ENCODE measurements around the gene THOC7. TPM values are rescaled to one million over a fixed set of nuclear protein-coding genes. Genes with fewer than 3 reads are reported as not detected.

THOC7 gene
- total RNA-seq, result 10 to 100 TPM; 40.2 TPM
- polyA plus RNA-seq, result 100 to 1,000 TPM in 1 of 2 donors, 10 to 100 TPM in 1; 85.5 to 142 TPM

- H3K4me3 ChIP-seq (ENCODE audit: low read length in 2 of 2), result peak within 1 kb of the TSS; percentile 68 to 71
- Mint-ChIP-seq H3K4me3 (peak within 1 kb of the TSS; percentile 91 to 97 (median 94)), H3K27ac (peak within 1 kb of the TSS; percentile 83 to 94 (median 92)), H3K27me3 (no peaks in the 10 kb centered on the region), H3K9me3 (no peaks in the 10 kb centered on the region), H3K36me3 (peaks cover 3 to 24% of the 10 kb centered on the region in 2 donors), H3K4me1 (peaks cover 48 to 71% (median 57%) of the 10 kb centered on the region in 4 donors)
- H3K36me3 ChIP-seq (ENCODE audit: insufficient read depth, low read length), result no peaks in the 10 kb centered on the region
- no peaks in the 10 kb centered on the region for H3K27me3 ChIP-seq (ENCODE audit: insufficient read depth, low read length)
- ChIA-PET POLR2A (ENCODE audit: partially characterized antibody) (interaction anchor here (0.6 to 3.7 kb wide), 9 partner anchors 12 to 158 kb away, joined by 3 to 28 read pairs (median 3); partner anchors contain the start of gene SCAANT1), CTCF (ENCODE audit: partially characterized antibody) (no interaction called here)
- H3K27ac ChIP-seq (ENCODE audit: low read depth, low read length), result peak within 1 kb of the TSS; percentile 76
- H3K9me3 ChIP-seq (ENCODE audit: control insufficient read depth in 1 of 2, low read length in 2 of 2), result no peaks in the 10 kb centered on the region
- intact Hi-C loops (cut with micrococcal nuclease), result loop anchor here (1.0 to 10.0 kb wide), 3 partner anchors 49 to 161 kb away; partner anchors contain the start of genes PSMD6 and SCAANT1
- peak; percentile 65 to 80 (median 76) for DNase-seq
- peaks cover 40% of the 10 kb centered on the region for H3K4me1 ChIP-seq (ENCODE audit: insufficient read depth, low read length)
These were observed at the start of gene THOC7, which contains the start of gene ATXN7 for GRCh38 chr3:63863150-63864007. Gene THOC7, minus strand, starts transcription at chr3:63863805. Its CDS starts 15 bp downstream, at chr3:63863790. Gene ATXN7, plus strand, starts transcription at chr3:63863867. Its CDS starts 48,732 bp downstream, at chr3:63912599.

- no peaks in the 10 kb centered on the region for H3K27me3 Mint-ChIP-seq
- H3K4me1 Mint-ChIP-seq, result peaks cover 34 to 67% (median 45%) of the 10 kb centered on the region in 4 donors
- CTCF ChIA-PET (ENCODE audit: partially characterized antibody), result interaction anchor here (0.9 to 1.0 kb wide), 2 partner anchors 23 to 110 kb away, joined by 3 to 5 read pairs; partner anchors contain the start of gene PSMD6
- H3K9me3 ChIP-seq (ENCODE audit: control insufficient read depth in 1 of 2, low read length in 2 of 2), result no peaks in the 10 kb centered on the region
- H3K27ac ChIP-seq (ENCODE audit: low read depth, low read length), result peak overlapping the region; percentile 84
- DNase-seq, result peak; percentile 38 to 70 (median 49)
- H3K4me3 Mint-ChIP-seq, result peak overlapping the region; percentile 85 to 91 (median 86)
- peak overlapping the region; percentile 25 to 54 for H3K4me3 ChIP-seq (ENCODE audit: low read length in 2 of 2)
- POLR2A ChIA-PET (ENCODE audit: partially characterized antibody), result interaction anchor here (1.3 to 2.7 kb wide), 13 partner anchors 9 to 111 kb away, joined by 3 to 34 read pairs (median 7); partner anchors contain the start of genes ATXN7, PSMD6 and THOC7
- intact Hi-C loops (cut with micrococcal nuclease), result loop anchor here (1.0 kb wide), 3 partner anchors 50 to 110 kb away; partner anchors contain the start of genes ATXN7, PSMD6 and THOC7
- H3K36me3 Mint-ChIP-seq, result peaks cover 16 to 41% of the 10 kb centered on the region in 2 donors
- H3K4me1 ChIP-seq (ENCODE audit: insufficient read depth, low read length), result peaks cover 36% of the 10 kb centered on the region
- peak overlapping the region; percentile 87 to 97 (median 96) for H3K27ac Mint-ChIP-seq
- H3K36me3 ChIP-seq (ENCODE audit: insufficient read depth, low read length), result peaks cover 11% of the 10 kb centered on the region
- H3K9me3 Mint-ChIP-seq, result no peaks in the 10 kb centered on the region
- no peaks in the 10 kb centered on the region for H3K27me3 ChIP-seq (ENCODE audit: insufficient read depth, low read length)
These were observed 49.4 kb upstream of the THOC7 start for GRCh38 chr3:63912768-63913588.

- peak; percentile 84 to 87 (median 84) for DNase-seq
- Histone ChIP-seq H3K4me1 (ENCODE audit: insufficient read depth, low read length) (peaks cover 36% of the 10 kb centered on the region), H3K27me3 (ENCODE audit: insufficient read depth, low read length) (no peaks in the 10 kb centered on the region), H3K9me3 (ENCODE audit: control insufficient read depth in 1 of 2, low read length in 2 of 2) (no peaks in the 10 kb centered on the region), H3K4me3 (ENCODE audit: low read length in 2 of 2) (peak within 1 kb of the TSS; percentile 70 to 77), H3K36me3 (ENCODE audit: insufficient read depth, low read length) (peaks cover 4% of the 10 kb centered on the region), H3K27ac (ENCODE audit: low read depth, low read length) (peak within 1 kb of the TSS; percentile 84)
- Mint-ChIP-seq H3K27ac (peak within 1 kb of the TSS; percentile 96 to 99 (median 98)), H3K27me3 (no peaks in the 10 kb centered on the region), H3K9me3 (no peaks in the 10 kb centered on the region), H3K36me3 (peaks cover 8 to 32% of the 10 kb centered on the region in 2 donors), H3K4me1 (peaks cover 30 to 61% (median 41%) of the 10 kb centered on the region in 4 donors), H3K4me3 (peak within 1 kb of the TSS; percentile 89 to 96 (median 94))
- ChIA-PET CTCF (ENCODE audit: partially characterized antibody) (interaction anchor here (0.9 to 1.4 kb wide), 4 partner anchors 22 to 111 kb away, joined by 3 to 5 read pairs (median 4); partner anchors contain the start of gene PSMD6), POLR2A (ENCODE audit: partially characterized antibody) (interaction anchor here (0.8 to 2.7 kb wide), 18 partner anchors 9 to 112 kb away, joined by 3 to 34 read pairs (median 6); partner anchors contain the start of genes ATXN7, PSMD6 and THOC7)
- intact Hi-C loops (cut with micrococcal nuclease), result loop anchor here (1.0 kb wide), 3 partner anchors 49 to 111 kb away; partner anchors contain the start of genes ATXN7, PSMD6 and THOC7
These were observed 48.5 kb upstream of the THOC7 start, which contains the start of gene SCAANT1 for GRCh38 chr3:63911873-63912767. Gene SCAANT1, minus strand, starts transcription at chr3:63912383.

GRCh38 chr3:63911509-63911872 is 47.9 kb upstream of the THOC7 start:
- no peaks in the 10 kb centered on the region for H3K27me3 Mint-ChIP-seq
- H3K9me3 ChIP-seq (ENCODE audit: control insufficient read depth in 1 of 2, low read length in 2 of 2), result no peaks in the 10 kb centered on the region
- H3K36me3 Mint-ChIP-seq, result peaks cover 4 to 30% of the 10 kb centered on the region in 2 donors
- H3K36me3 ChIP-seq (ENCODE audit: insufficient read depth, low read length), result peaks cover 4% of the 10 kb centered on the region
- H3K4me1 ChIP-seq (ENCODE audit: insufficient read depth, low read length), result peaks cover 36% of the 10 kb centered on the region
- ChIA-PET POLR2A (ENCODE audit: partially characterized antibody) (interaction anchor here (0.8 to 2.7 kb wide), 18 partner anchors 8 to 112 kb away, joined by 3 to 34 read pairs (median 5); partner anchors contain the start of genes ATXN7, PSMD6 and THOC7), CTCF (ENCODE audit: partially characterized antibody) (interaction anchor here (1.0 to 1.4 kb wide), 2 partner anchors 50 to 66 kb away, joined by 3 to 4 read pairs; no protein-coding TSS in a partner anchor)
- peaks cover 28 to 59% (median 39%) of the 10 kb centered on the region in 4 donors for H3K4me1 Mint-ChIP-seq
- H3K27ac ChIP-seq (ENCODE audit: low read depth, low read length), result peak overlapping the region; percentile 84
- H3K4me3 Mint-ChIP-seq, result peak overlapping the region; percentile 89 to 96 (median 94)
- peak in 1 of 5 donors; percentile 70 for DNase-seq
- peak overlapping the region; percentile 70 to 77 for H3K4me3 ChIP-seq (ENCODE audit: low read length in 2 of 2)
- peak overlapping the region; percentile 96 to 99 (median 98) for H3K27ac Mint-ChIP-seq
- intact Hi-C loops (cut with micrococcal nuclease), result no loop called here
- no peaks in the 10 kb centered on the region for H3K27me3 ChIP-seq (ENCODE audit: insufficient read depth, low read length)
- no peaks in the 10 kb centered on the region for H3K9me3 Mint-ChIP-seq

- Mint-ChIP-seq H3K27me3 (no peaks in the 10 kb centered on the region), H3K9me3 (no peaks in the 10 kb centered on the region), H3K27ac (peak overlapping the region; percentile 96 to 99 (median 98)), H3K36me3 (peaks cover 0 to 26% of the 10 kb centered on the region in 2 donors), H3K4me3 (peak overlapping the region; percentile 89 to 96 (median 94)), H3K4me1 (peaks cover 27 to 55% (median 37%) of the 10 kb centered on the region in 4 donors)
- Histone ChIP-seq H3K4me1 (ENCODE audit: insufficient read depth, low read length) (peaks cover 36% of the 10 kb centered on the region), H3K4me3 (ENCODE audit: low read length in 2 of 2) (peak overlapping the region in 1 of 2 donors; percentile 77), H3K36me3 (ENCODE audit: insufficient read depth, low read length) (peaks cover 2% of the 10 kb centered on the region), H3K27ac (ENCODE audit: low read depth, low read length) (peak overlapping the region; percentile 84), H3K9me3 (ENCODE audit: control insufficient read depth in 1 of 2, low read length in 2 of 2) (no peaks in the 10 kb centered on the region), H3K27me3 (ENCODE audit: insufficient read depth, low read length) (no peaks in the 10 kb centered on the region)
- CTCF ChIA-PET (ENCODE audit: partially characterized antibody), result interaction anchor here (1.4 kb wide), 2 partner anchors 67 to 92 kb away, joined by 3 to 5 read pairs; partner anchors contain the start of gene C3orf49
- POLR2A ChIA-PET (ENCODE audit: partially characterized antibody), result interaction anchor here (1.1 to 2.7 kb wide), 11 partner anchors 7 to 113 kb away, joined by 4 to 28 read pairs (median 7); partner anchors contain the start of genes ATXN7, PSMD6 and THOC7
- intact Hi-C loops (cut with micrococcal nuclease), result no loop called here
- peak; percentile 60 to 71 (median 61) for DNase-seq
These were observed 47.3 kb upstream of the THOC7 start for GRCh38 chr3:63910891-63911290.
